SKM-1 (cell line): Measurements from ENCODE around the gene PIF1.
"Not testable (repeated sequence)": the region's sequence is repeated elsewhere in the genome, so short reads cannot be mapped to it uniquely, and the experiment has no call there.

ENCODE experiments used
- DNase-seq: peaks from one replicate; lab custom pipeline; 2025; ENCODE audit not compliant: unreplicated experiment; lab: John Stamatoyannopoulos, UW

Gene PIF1

DNA sequence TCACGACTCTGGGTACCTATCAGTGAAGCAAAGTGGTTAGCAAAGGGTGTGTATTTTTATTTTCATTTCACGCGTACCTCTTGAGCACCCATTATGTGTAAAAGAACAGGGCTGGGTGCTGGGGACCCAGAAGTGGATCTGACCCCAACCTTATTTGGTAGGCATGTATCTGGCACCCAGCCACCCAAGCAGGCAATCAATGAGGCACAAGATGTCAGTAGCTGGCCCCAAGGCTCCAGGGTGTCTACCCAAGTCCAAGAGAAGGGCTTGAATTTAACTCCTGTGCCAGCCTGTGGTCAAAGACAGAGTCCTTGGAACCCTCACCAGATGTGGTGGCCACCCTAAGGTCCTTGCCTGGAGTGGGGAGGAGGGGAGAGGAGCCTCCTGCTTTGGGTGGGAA lies 22.0 kb upstream of the PIF1 start:
- no peak for DNase-seq

DNA sequence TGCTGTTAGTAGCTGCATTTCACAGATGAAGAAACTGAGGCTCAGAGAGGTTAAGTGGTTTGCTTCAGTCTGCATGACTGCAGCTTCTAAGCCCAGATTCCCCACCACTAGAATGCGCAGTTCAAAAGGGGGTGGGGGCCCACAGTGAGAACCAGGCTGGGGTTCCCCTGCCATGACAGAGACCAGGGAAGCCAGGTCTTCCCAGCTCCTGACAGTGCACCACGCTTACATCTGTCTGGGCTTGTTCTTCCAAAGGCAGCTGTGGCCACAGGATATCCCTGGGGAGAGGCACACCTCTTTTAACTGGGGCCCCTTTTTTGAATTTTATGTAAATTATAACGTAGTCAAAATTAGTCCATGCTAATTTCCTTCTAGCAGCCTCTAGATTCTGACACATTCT lies 21.6 kb upstream of the PIF1 start:
- DNase-seq = no peak

DNA sequence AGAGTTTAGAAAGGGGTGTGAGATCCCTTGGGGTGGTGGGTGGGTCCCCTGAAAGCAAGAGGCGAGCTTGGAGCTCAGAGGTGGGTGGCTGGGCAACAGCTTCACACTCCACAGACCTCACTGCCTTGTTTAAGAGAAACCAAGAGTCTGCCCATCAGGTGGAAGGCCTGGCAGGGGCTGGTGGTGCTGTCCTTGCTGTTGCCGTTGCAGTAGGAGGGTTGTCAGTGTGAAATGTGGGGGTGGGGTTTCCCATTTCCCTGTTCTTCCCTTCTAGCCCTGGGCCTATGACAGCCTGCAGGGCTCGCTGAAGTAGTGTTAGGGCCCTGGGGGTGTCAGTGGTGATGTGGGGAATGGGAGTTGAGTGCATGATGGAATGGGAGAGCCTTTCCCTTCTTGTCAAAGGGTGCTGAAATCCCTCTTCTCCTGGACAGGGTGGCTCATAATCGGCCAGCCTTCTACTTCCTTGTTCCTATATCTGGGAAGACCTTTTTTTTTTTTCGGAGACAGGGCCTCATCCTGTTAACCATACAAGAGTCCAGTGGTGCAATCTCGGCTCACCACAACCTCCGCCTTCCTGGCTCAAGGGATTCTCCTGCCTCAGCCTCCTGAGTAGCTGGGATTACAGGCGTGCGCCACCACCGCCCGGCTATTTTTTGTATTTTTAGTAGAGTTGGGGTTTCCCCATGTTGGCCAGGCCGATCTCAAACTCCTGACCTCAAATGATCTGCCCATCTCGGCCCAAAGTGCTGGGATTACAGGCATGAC lies 20.6 kb upstream of the PIF1 start:
- no peak for DNase-seq

DNA sequence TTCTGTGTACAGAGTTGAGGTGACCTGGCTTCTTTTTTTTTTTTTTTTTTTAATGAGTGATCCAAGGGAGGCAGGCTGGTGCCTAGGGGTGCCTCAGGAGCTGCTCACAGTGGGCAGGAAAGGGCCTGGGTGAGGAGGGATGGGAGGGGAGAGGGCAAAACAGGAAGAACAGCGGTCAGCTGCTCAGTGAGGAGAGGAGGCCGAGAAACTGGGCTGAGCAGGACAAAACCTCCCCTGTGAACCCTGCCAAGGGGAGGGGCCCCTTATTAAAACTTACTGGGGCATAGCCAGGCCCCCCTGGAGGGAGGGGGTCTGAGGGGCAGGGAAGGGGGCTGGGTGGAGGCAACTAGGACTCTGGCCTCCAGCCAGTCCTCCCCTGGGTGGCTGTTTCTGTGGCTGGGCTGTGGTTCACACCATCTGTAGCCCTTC lies 19.8 kb upstream of the PIF1 start:
- DNase-seq = no peak

DNA sequence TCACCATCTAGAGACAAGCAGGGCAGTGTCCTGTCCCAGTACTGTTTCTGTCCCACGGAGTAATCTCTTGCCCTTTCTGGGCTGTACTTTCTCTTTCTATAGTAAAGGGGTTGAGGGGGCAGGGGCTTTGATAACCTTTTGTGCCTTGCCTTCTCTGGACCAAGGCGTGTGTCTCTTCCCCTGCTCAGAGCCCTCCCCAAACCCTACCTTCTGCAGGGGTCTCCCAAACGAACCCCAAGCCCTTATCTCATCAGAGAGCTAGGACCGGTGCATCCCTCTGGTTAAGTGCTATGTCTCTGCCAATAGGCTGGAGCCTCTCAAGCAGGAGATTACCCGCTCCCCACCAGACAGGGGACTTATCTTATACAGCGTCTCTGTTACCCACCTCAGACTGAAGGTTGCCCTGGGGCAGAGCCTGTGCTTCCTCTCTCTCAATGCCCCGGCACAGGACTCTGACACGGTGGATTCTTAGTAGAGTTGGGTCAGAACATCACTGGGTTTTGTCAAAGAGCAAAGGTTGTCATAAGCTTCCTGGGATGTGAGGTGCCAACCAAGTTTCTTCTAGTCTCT lies 19.2 kb upstream of the PIF1 start:
- no peak for DNase-seq

DNA sequence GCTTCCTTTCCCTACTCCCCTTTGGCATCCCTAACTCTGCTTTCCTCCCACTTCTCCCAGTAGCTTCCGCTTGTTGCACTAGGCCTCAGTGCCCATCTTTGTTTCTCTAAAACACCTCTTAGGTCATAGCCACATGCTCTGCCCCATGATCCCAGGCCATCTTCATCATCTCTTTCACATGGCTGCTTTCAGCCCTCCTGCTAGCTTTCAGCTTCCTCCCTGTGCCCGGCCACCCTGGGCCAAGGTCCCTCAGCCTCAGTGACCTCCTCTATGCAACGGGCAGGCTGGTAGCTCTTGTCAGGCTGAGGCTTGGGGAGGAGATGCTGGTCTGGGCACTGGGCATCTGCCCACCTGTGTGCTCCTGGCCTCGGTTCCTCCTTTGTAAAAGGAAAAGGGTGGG lies 18.5 kb upstream of the PIF1 start:
- no peak for DNase-seq

DNA sequence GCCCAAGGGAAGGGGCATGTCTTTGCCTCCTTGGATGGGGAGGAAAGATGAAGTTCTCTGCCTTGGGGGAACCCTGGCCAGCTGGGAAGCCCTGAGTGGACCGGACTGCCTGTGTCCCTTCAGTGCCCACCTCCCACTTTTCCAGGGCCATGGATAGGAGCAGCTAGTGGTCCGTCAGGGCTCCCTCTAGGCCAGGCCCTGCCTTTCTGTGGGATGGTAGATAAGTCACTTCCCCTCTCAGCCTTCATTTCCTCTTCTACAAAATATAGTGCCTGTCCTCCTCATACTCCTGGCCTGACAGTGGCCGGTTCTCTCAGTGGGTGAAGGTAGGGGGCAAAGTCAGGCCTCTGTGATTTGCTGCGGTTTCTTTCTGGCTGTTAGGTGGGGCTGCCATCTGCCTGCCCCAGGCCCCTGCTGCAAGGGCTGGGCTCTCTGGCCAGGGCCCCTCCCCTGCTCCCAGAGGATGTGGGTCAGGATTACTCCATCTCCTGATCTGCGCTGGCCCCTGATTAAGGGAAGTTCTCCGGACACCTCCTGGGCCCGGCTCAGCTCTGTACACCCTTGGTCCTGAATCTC lies 17.6 kb upstream of the PIF1 start:
- peak; percentile 93 for DNase-seq

DNA sequence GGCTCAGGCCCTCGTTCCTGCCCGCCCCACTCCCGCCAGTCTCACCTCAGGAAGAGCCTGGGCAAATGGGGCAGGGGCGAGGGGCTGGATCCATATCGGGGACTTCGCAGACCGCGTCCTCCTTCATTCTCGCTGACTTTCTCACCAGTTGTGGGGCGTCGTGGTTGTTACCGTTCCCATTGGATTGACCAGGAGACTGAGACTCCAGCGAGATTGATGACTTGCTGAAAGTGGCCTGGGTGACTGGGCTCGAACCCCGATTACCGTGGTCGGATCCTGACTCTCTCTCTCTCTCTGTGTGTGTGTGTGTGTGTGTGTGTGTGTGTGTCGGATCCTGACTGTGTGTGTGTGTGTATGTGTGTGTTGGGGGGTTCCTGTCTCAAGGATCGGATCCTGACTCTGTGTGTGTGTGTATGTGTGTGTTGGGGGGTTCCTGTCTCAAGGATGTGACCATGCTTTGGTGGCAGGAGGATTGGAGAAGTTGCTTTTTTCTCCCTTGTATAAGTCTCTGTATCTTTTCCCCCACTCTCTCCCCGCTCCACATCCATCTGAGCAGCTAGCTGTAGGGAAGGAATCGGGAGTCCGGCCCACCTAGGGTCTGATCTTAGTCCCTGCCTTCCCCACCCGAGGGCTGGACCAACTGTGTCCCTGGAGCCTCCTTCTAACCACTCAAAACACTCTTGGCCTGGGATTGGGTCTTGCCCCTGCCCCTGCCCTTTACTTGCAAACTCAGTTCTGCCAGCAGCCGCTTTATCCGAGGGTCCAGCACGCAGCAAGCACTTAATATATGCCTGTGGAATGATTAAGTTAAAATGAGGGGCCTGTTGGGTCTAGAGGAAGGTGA lies 16.9 kb upstream of the PIF1 start:
- no peak for DNase-seq

DNA sequence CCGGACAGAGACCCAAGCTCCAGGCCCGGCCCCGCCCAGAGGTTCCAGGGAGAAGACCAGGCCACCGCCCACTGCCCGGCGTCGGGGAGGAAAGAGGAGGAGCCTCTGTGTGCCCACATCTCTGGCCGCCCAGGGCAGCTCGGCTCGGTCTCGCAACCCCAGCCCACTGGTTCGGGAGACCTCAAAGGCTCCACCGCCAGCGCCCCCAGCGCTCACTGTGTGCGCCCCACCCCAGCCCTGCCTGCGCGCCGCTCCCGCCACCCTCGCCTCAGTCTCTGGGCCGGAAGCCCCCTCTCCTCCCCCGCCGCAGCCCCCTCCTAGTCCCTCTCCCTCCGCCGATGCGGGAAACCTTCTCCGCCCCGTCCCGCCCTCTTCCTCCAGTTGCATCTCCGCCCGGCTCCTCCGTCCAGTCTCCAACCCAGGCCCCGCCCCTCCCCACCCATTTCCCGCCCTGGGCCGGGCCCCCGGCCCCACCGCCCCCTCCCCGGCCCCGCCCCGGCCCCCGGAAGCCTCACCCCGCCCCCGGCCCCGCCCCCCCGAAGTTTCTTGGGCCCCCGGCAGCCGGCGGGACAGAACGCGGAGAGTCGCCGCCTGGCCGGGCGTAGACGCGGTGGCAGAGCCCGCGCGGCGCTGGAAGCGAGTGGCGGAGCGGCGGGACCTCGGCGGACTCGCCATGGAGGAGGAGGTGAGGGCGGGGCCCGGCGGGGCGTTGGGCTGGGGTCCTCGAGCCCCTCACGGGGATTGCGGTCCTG lies 16.1 kb upstream of the PIF1 start, which contains the start of gene PLEKHO2:
PLEKHO2 (plus strand) TSS at position 572 of the 752 bp plus-strand sequence; CDS start at position 674, 102 bp downstream.
- peak; percentile 93 for DNase-seq

DNA sequence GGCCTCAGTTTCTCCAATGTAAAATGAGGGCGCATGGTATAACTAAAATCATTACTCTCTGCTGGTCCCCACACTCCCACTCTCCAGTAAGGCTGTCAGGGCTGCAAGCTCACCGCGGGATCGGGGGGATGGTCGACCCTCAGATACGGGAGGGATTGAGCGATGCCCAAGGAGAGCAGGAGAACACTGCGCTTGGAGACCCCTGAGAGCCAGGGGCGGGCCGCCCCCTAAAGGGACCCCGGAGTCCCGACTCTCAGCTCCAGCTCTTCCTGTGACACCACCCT lies 15.6 kb upstream of the PIF1 start:
- DNase-seq = no peak

DNA sequence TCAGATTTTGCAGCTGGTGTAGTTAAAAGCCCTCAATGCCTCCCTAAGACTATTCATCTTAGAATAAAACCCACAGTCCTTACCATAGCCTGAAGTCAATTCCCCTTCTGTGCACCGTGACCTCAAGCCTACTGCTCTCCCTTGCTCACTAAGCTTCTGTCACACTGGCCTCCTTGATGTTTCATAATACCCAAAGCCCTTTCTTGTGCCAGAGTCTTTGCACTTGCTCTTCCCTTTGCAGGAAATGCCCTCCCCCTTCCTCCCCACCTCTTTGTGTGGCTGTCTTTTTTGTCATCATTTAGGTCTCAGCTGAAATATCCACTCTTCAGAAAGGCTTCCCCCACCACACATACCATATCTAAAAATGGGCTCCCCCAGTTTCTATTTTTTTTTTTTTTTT lies 12.1 kb upstream of the PIF1 start:
- peak; percentile 93 for DNase-seq

DNA sequence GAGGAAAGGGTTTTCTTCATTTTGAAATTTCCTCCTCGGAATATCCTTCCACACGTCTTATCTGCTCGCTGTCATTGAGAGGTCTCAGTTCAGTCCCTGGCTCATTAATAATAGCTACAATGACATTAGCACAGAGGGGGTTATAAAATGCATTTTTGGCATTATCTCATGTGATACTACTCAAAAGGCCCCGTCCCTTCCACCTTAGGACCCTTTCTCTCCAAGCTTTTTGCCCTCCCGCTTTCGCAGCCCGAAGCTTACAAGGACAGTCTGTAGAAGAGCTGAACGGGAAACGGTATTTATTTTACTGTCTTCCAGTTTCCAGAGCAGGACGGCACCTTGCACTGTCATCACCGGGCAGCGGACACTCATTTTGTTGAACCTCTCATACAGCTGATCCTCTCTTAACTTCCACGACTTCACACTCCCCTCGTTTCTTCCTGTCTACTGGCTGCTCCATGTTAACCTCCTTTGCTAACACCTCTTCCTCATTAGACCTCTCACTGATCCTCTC lies 10.6 kb upstream of the PIF1 start:
- no peak for DNase-seq

DNA sequence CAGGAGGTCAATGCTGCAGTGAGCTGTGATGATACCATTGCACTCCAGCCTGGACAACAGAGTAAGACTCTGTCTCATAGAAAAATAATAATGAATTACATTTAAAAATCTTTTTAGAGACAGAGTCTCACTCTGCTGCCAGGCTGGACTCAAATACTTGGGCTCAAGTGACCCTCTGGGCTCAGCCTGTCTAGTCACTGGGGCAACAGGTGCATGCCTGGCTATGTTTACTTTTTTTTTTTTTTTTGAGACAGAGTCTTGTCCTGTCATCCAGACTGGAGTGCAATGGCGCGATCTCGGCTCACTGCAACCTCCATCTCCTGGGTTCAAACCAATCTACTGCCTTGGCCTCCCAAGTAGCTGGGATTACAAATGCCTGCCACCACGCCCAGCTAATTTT lies 8.2 kb upstream of the PIF1 start:
- no peak for DNase-seq

DNA sequence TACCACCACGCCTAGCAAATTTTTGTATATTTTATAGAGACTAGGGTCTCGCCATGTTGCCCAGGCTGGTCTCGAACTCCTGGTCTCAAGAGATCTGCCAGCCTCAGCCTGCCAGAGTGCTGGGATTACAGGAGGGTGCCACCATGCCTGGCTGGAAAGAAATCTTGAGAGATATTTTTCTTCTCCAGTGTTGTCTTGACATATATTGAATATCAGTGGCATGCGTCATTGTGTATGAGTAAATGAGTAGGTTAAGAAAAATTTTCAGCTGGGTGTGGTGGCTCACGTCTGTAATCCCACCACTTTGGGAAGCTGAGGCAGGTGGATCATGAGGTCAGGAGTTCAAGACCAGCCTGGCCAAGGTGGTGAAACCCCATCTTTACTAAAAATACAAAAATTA lies 3.5 kb upstream of the PIF1 start:
- no peak for DNase-seq

DNA sequence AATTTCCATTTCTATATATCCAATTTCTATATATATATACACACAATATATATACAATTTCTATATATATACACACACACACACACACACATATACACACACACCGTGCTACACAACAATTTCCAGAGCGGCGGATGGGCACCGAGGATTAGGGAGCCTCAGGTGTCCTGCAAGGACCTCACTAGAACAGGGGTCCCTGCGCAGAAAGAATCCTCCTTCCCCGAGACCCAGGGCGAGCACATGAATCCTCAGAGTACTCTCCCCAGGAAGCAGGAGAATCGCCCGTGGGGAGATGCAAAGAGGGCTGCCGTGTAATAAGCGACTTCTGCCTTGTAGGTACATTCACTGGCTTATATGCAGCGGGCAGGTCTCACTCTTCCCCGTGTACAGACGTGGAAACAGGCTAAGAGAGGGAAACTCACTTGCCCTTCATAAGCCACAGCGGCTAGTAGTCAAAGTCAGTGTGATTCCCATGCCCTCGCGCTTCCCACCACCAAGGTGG lies 467 bp downstream of the PIF1 start:
- DNase-seq = no peak

DNA sequence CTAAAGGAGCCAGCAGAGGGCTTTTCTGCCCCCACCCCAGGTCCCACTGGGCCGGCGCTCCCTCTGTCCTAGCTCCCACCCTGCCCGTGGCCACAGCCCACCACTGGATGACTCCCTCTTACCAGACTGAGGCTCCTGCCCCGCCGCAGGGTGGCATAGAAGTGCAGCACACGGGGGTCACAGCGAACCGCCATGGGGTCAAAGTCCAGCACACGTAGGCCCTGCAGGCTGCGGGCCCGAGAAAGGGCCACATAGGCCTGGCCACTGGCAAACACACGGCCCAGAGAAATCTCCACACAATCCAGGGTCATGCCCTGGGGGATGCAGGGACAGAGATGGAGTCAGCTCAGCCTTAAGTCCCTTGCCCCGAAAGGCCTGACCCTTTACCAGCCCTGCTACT lies 9.0 kb downstream of the PIF1 start:
- DNase-seq = no peak

DNA sequence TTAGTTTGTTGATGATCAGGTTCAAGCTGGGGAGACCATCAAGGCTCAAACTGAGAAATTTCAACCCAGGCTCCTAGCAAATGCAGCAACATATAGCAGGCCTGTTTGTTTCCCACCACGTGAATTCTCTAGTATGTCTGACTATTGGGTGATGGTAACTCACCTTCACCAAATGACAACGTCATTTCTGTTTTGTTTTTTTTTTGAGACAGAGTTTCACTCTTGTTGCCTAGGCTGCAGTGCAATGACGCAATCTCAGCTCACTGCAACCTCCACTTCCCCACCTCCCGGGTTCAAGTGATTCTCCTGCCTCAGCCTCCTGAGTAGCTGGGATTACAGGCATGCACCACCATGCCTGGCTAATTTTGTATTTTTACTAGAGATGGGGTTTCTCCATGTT lies 10.5 kb downstream of the PIF1 start:
- DNase-seq = not testable (repeated sequence)

DNA sequence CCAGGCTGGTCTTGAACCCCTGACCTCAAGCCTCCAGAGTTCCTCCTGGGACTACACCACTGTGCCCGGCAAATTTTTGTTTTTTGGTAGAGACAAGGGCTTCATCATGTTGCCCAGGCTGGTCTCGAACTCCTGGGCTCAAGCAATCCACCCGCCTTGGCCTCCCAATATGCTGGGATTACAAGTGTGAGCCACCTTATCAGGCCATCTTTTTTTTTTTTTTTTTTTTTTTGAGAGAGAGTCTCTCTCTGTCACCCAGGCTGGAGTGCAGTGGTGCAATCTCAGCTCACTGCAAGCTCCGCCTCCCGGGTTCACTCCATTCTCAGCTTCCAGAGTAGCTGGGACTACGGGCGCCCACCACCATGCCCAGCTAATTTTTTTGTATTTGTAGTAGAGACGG lies 11.2 kb downstream of the PIF1 start:
- not testable (repeated sequence) for DNase-seq

DNA sequence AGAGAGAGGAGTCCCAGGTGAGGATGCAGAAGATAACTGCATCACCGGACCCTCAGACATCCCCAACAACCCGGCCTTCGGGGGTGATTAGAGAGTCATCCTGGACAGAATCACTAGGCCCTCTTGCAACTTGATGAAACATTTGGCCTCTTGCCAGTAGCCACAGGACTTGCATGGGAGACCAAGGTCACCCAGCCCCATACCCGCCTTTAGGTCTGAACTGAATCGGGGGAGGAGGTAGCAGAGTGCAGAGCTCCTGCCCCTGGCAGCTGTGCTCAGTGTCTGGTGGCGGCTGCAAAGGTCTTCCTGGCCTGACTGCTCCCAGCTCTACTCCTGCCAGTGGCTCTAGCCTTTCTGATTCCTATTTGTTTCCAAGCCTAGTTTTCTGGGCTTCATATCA lies 12.4 kb downstream of the PIF1 start:
- DNase-seq = no peak

DNA sequence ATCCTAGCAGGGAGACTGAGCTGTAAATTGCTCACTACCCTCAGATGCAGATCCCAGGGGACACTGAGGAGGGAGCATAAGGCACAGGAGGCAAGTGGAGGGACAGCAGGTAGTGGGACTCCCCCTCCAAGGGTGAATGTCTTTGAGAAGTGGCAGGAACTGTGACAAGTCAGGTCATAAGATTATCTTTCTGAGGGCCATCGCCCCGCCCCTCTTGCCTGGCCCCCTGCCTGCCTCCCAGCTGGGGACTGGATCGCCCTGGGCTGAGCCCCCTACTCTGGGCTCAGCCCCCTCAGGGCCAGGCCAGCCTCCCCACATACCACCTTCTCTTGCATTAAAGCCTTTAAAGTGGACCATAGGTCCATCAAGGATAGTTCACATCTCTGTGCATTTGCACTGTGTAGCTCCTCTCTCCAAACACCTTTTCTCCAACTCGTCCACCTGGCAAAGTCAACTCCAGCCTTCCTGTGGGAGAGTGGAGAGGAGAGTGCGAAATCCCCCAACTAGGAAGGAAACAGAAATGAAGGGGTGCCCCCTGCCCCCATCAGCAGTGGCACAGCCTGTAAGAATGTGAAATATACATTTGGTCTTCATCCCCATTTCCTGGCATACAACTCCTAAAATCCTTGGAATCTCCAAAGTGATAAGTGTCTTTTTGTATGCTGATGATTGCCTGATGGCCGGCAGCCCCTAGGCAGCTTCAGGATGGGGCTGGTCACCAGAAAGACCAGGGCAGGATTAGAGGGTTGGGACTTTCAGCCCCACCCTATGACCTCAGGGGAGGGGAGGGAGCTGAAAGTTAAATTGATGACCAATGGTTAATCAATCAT lies 14.7 kb downstream of the PIF1 start:
- no peak for DNase-seq
